GM21737 (cell line): ENCODE results near the gene ELFN2.

ENCODE experiments used
- ATAC-seq: cut with Tn5 transposase; IDR thresholded peaks from one replicate; pipeline ENCODE4 v1.9.1; 2021; ENCODE audit warnings: mild to moderate bottlenecking, moderate library complexity; ENCODE audit not compliant: unreplicated experiment

The ELFN2 gene

GRCh38 chr22:37363261-37363992 is 63.9 kb downstream of the ELFN2 start:
- no peak for ATAC-seq

- ATAC-seq: no peak
These were observed 64.7 kb downstream of the ELFN2 start for GRCh38 chr22:37362621-37363020.

GRCh38 chr22:37358917-37359316 is 68.4 kb downstream of the ELFN2 start:
- ATAC-seq: no peak

- no peak for ATAC-seq
These were observed 68.9 kb downstream of the ELFN2 start for GRCh38 chr22:37358386-37358785.

GRCh38 chr22:37357446-37358075 is 69.7 kb downstream of the ELFN2 start:
- ATAC-seq: no peak

- no peak for ATAC-seq
These were observed 70.4 kb downstream of the ELFN2 start for GRCh38 chr22:37356922-37357321.

- no peak for ATAC-seq
These were observed 72.1 kb downstream of the ELFN2 start for GRCh38 chr22:37355174-37355573.

- no peak for ATAC-seq
These were observed 72.6 kb downstream of the ELFN2 start for GRCh38 chr22:37354670-37355069.

- ATAC-seq: no peak
These were observed 73.0 kb downstream of the ELFN2 start for GRCh38 chr22:37354261-37354660.

- no peak for ATAC-seq
These were observed 73.4 kb downstream of the ELFN2 start for GRCh38 chr22:37353839-37354238.

GRCh38 chr22:37352481-37352880 is 74.8 kb downstream of the ELFN2 start:
- ATAC-seq: no peak

- no peak for ATAC-seq
These were observed 76.0 kb downstream of the ELFN2 start for GRCh38 chr22:37351232-37351631.

- no peak for ATAC-seq
These were observed 78.0 kb downstream of the ELFN2 start for GRCh38 chr22:37349043-37349814.

GRCh38 chr22:37346505-37346895 is 80.8 kb downstream of the ELFN2 start:
- no peak for ATAC-seq

GRCh38 chr22:37345863-37346504 is 81.3 kb downstream of the ELFN2 start:
- ATAC-seq: no peak

GRCh38 chr22:37344735-37345449 is 82.4 kb downstream of the ELFN2 start:
- ATAC-seq: no peak

GRCh38 chr22:37343863-37344734 is 83.2 kb downstream of the ELFN2 start:
- ATAC-seq: no peak

- ATAC-seq: no peak
These were observed 83.9 kb downstream of the ELFN2 start for GRCh38 chr22:37343348-37343747.

- no peak for ATAC-seq
These were observed 85.2 kb downstream of the ELFN2 start for GRCh38 chr22:37342065-37342464.
